T-helper 9 cell (primary cell): Measurements from ENCODE around the gene LRRK1.

Source experiments
- DNase-seq: peaks from one replicate; pipeline ENCODE4 v3.0.0-alpha.2; 2020

Gene LRRK1

GRCh38 chr15:100918034-100918689, 995 bp upstream of the LRRK1 start:
- DNase-seq: peak; percentile 29

GRCh38 chr15:100919481-100920405, 586 bp downstream of the LRRK1 start:
- no peak for DNase-seq

GRCh38 chr15:100920516-100921135, 1.5 kb downstream of the LRRK1 start:
- DNase-seq: no peak

- DNase-seq: no peak
Measured at GRCh38 chr15:100922192-100923040, 3.3 kb downstream of the LRRK1 start.

- no peak for DNase-seq
Measured at GRCh38 chr15:100923076-100923475, 3.9 kb downstream of the LRRK1 start.

GRCh38 chr15:100923902-100924301, 4.7 kb downstream of the LRRK1 start:
- DNase-seq: no peak

GRCh38 chr15:100924436-100924835, 5.3 kb downstream of the LRRK1 start:
- no peak for DNase-seq

- no peak for DNase-seq
Measured at GRCh38 chr15:100925480-100925879, 6.3 kb downstream of the LRRK1 start.

GRCh38 chr15:100926258-100926657, 7.1 kb downstream of the LRRK1 start:
- DNase-seq: no peak

GRCh38 chr15:100926971-100927756, 8.0 kb downstream of the LRRK1 start:
- DNase-seq: no peak

- no peak for DNase-seq
Measured at GRCh38 chr15:100928632-100929280, 9.6 kb downstream of the LRRK1 start.

- DNase-seq: no peak
Measured at GRCh38 chr15:100929641-100930042, 10.5 kb downstream of the LRRK1 start.

GRCh38 chr15:100930306-100930848, 11.2 kb downstream of the LRRK1 start:
- no peak for DNase-seq

GRCh38 chr15:100931143-100931890, 12.2 kb downstream of the LRRK1 start:
- no peak for DNase-seq

- DNase-seq: no peak
Measured at GRCh38 chr15:100932676-100933348, 13.7 kb downstream of the LRRK1 start.

GRCh38 chr15:100934166-100934565, 15.0 kb downstream of the LRRK1 start:
- no peak for DNase-seq

- no peak for DNase-seq
Measured at GRCh38 chr15:100934726-100935125, 15.6 kb downstream of the LRRK1 start.

GRCh38 chr15:100937171-100937570, 18.0 kb downstream of the LRRK1 start:
- no peak for DNase-seq

- no peak for DNase-seq
Measured at GRCh38 chr15:100939791-100940190, 20.6 kb downstream of the LRRK1 start.
